Mesenchymal stem cell (in vitro differentiated cells and primary cell): Measurements from ENCODE around the gene PTPN7.
A peak's percentile ranks its signal among the peaks of the same experiment; 100 is the strongest.
"Not testable (repeated sequence)": the region's sequence is repeated elsewhere in the genome, so short reads cannot be mapped to it uniquely, and the experiment has no call there.

Experiments used
- DNase-seq: peaks from one replicate; pipeline ENCODE4 v3.0.0-alpha.2; 2013
- H2AFZ ChIP-seq: one replicate; pipeline ENCODE4 v1.6.1; 2013; ENCODE audit warnings: low read depth, mild to moderate bottlenecking, control low read depth, inconsistent platforms, low read length, moderate library complexity
- H2AK5ac ChIP-seq: 2 replicates; pipeline ENCODE4 v1.6.1; 2013; ENCODE audit warnings: low read length, moderate library complexity, mild to moderate bottlenecking, inconsistent platforms; ENCODE audit not compliant: severe bottlenecking
- H2BK120ac ChIP-seq: one replicate; pipeline ENCODE4 v1.6.1; 2013; ENCODE audit warnings: low read depth, mild to moderate bottlenecking, inconsistent platforms, low read length, moderate library complexity
- H2BK12ac ChIP-seq, 2 experiments: one replicate each; pipeline ENCODE4 v1.6.1; 2013; ENCODE audit warnings: inconsistent platforms in 2 of 2, low read length in 2 of 2, mild to moderate bottlenecking in 2 of 2, moderate library complexity in 2 of 2, control low read depth in 1 of 2
- H2BK15ac ChIP-seq: one replicate; pipeline ENCODE4 v1.6.1; 2013; ENCODE audit warnings: mild to moderate bottlenecking, low read depth, inconsistent platforms; ENCODE audit not compliant: poor library complexity, severe bottlenecking
- H2BK5ac ChIP-seq: 2 replicates; pipeline ENCODE4 v1.6.1; 2013; ENCODE audit warnings: low read depth, mild to moderate bottlenecking, low read length, control low read depth, inconsistent platforms; ENCODE audit not compliant: poor library complexity, severe bottlenecking
- H3K14ac ChIP-seq, 2 experiments: one replicate each; pipeline ENCODE4 v1.6.1; 2013; ENCODE audit warnings: inconsistent platforms in 2 of 2, low read length in 2 of 2, control low read depth in 1 of 2, mild to moderate bottlenecking in 1 of 2, moderate library complexity in 1 of 2
- H3K18ac ChIP-seq, 2 experiments: one replicate each; pipeline ENCODE4 v1.6.1; 2013; ENCODE audit warnings: inconsistent platforms in 2 of 2, low read length in 2 of 2, control low read depth in 1 of 2, low read depth in 1 of 2, mild to moderate bottlenecking in 1 of 2
- H3K23ac ChIP-seq, 2 experiments: one replicate each; pipeline ENCODE4 v1.6.1; 2013; ENCODE audit warnings: inconsistent platforms in 2 of 2, low read length in 2 of 2, mild to moderate bottlenecking in 2 of 2, moderate library complexity in 2 of 2, control low read depth in 1 of 2
- H3K27ac ChIP-seq: 2 replicates; pipeline ENCODE4 v1.5.1; 2013; ENCODE audit warnings: mild to moderate bottlenecking, moderate library complexity, low read length, control low read depth, inconsistent platforms; ENCODE audit not compliant: poor library complexity, severe bottlenecking
- H3K27me3 ChIP-seq, 2 experiments: 2 replicates each; pipeline versions ENCODE4 v1.6.1 to v1.7.0; 2013; ENCODE audit warnings: low read length in 2 of 2, mild to moderate bottlenecking in 2 of 2, moderate library complexity in 2 of 2, control low read depth in 1 of 2, inconsistent platforms in 1 of 2; ENCODE audit not compliant: control insufficient read depth in 1 of 2, insufficient read depth in 1 of 2
- H3K36me3 ChIP-seq, 2 experiments: 2 replicates each; pipeline versions ENCODE4 v1.6.1 to v1.7.0; 2013; ENCODE audit warnings: low read length in 2 of 2, control low read depth in 1 of 2, inconsistent platforms in 1 of 2, low read depth in 1 of 2, mild to moderate bottlenecking in 1 of 2; ENCODE audit not compliant: insufficient read depth in 2 of 2, control insufficient read depth in 1 of 2
- H3K4ac ChIP-seq, 2 experiments: one replicate each; pipeline ENCODE4 v1.6.1; 2013; ENCODE audit warnings: inconsistent platforms in 2 of 2, low read length in 2 of 2, mild to moderate bottlenecking in 2 of 2, moderate library complexity in 2 of 2, control low read depth in 1 of 2, low read depth in 1 of 2
- H3K4me1 ChIP-seq: 2 replicates; pipeline ENCODE4 v1.6.1; 2013; ENCODE audit warnings: low read depth, low read length, control low read depth; ENCODE audit not compliant: control insufficient read depth, insufficient read depth
- H3K4me2 ChIP-seq: 2 replicates; pipeline ENCODE4 v1.6.1; 2013; ENCODE audit warnings: low read length, mild to moderate bottlenecking, inconsistent platforms; ENCODE audit not compliant: poor library complexity, severe bottlenecking
- H3K4me3 ChIP-seq, 2 experiments: 2 replicates each; pipeline versions ENCODE4 v1.5.1 to v1.7.0; 2013; ENCODE audit warnings: low read length in 2 of 2, mild to moderate bottlenecking in 2 of 2, control low read depth in 1 of 2, low read depth in 1 of 2; ENCODE audit not compliant: insufficient read depth in 1 of 2
- H3K79me1 ChIP-seq: replicated peaks from 2 replicates; pipeline ENCODE4 v1.6.1; 2013; ENCODE audit warnings: mild to moderate bottlenecking, control low read depth, low read length, inconsistent platforms; ENCODE audit not compliant: poor library complexity, severe bottlenecking
- H3K9ac ChIP-seq: 2 replicates; pipeline ENCODE4 v1.7.0; 2013; ENCODE audit warnings: mild to moderate bottlenecking, low read length, moderate library complexity
- H3K9me3 ChIP-seq: 2 replicates; pipeline ENCODE4 v1.7.0; 2013; ENCODE audit warnings: mild to moderate bottlenecking, low read length; ENCODE audit not compliant: control insufficient read depth
- H4K8ac ChIP-seq: one replicate; pipeline ENCODE4 v1.6.1; 2013; ENCODE audit warnings: inconsistent platforms, mild to moderate bottlenecking, low read length, moderate library complexity
- H4K91ac ChIP-seq: one replicate; pipeline ENCODE4 v1.6.1; 2013; ENCODE audit warnings: mild to moderate bottlenecking, low read length, inconsistent platforms
- WGBS: methylation state at CpG from one replicate; pipeline ENCODE4 v1.1.7; 2013; ENCODE audit warnings: mixed read lengths; 5-methylcytosine and 5-hydroxymethylcytosine counted together

The PTPN7 gene

GRCh38 chr1:202111589-202111988 is 48.8 kb downstream of the PTPN7 start:
- not testable (repeated sequence) for H3K27ac ChIP-seq, H3K79me1 ChIP-seq, H2AFZ ChIP-seq, H2AK5ac ChIP-seq, H3K27me3 ChIP-seq, H3K14ac ChIP-seq, H3K18ac ChIP-seq, H3K9ac ChIP-seq, H3K4me2 ChIP-seq, H3K23ac ChIP-seq, H2BK15ac ChIP-seq, H2BK12ac ChIP-seq, H3K4ac ChIP-seq, H4K8ac ChIP-seq, H3K4me3 ChIP-seq, H3K36me3 ChIP-seq, H2BK5ac ChIP-seq, H3K9me3 ChIP-seq, H2BK120ac ChIP-seq, H4K91ac ChIP-seq, DNase-seq
- WGBS: 95% methylated on average over 6 of the region's 7 CpGs
- peaks cover 30% of the 10 kb centered on the region for H3K4me1 ChIP-seq

- Histone ChIP-seq H4K91ac (no peak overlapping the region), H2BK5ac (no peak overlapping the region), H3K4me3 (no peak overlapping the region), H4K8ac (no peak overlapping the region), H3K4me2 (no peak overlapping the region), H2AFZ (no peak overlapping the region), H3K27ac (no peak overlapping the region), H3K79me1 (no peaks in the 10 kb centered on the region), H3K23ac (no peak overlapping the region), H2BK12ac (no peak overlapping the region), H3K36me3 (no peaks in the 10 kb centered on the region), H3K18ac (no peak overlapping the region), H3K14ac (no peak overlapping the region), H2AK5ac (no peak overlapping the region), H3K9me3 (no peaks in the 10 kb centered on the region), H3K9ac (no peak overlapping the region), H3K27me3 (peaks cover 0 to 6% of the 10 kb centered on the region in 2 experiments), H2BK120ac (no peak overlapping the region), H3K4ac (no peak overlapping the region), H3K4me1 (peaks cover 36% of the 10 kb centered on the region), H2BK15ac (no peak overlapping the region)
- no peak for DNase-seq
- WGBS: 90% methylated on average over 3 of the region's 3 CpGs
These were observed 49.4 kb downstream of the PTPN7 start for GRCh38 chr1:202110977-202111376.

GRCh38 chr1:202107801-202108731 is 52.3 kb downstream of the PTPN7 start:
- no peak overlapping the region for H3K4ac ChIP-seq
- no peak overlapping the region for H4K91ac ChIP-seq
- no peak overlapping the region for H3K4me3 ChIP-seq
- H2BK120ac ChIP-seq: no peak overlapping the region
- no peak overlapping the region for H3K18ac ChIP-seq
- H3K4me1 ChIP-seq: peaks cover 36% of the 10 kb centered on the region
- H3K9me3 ChIP-seq: no peaks in the 10 kb centered on the region
- H2BK5ac ChIP-seq: no peak overlapping the region
- H3K4me2 ChIP-seq: no peak overlapping the region
- WGBS: 78% methylated on average over 13 of the region's 13 CpGs
- DNase-seq: no peak
- H3K14ac ChIP-seq: peak overlapping the region in 1 of 2 experiments; percentile 81
- peak overlapping the region; percentile 35 for H4K8ac ChIP-seq
- no peak overlapping the region for H2AFZ ChIP-seq
- no peak overlapping the region for H2BK15ac ChIP-seq
- no peaks in the 10 kb centered on the region for H3K27me3 ChIP-seq
- H2AK5ac ChIP-seq: peak overlapping the region; percentile 13
- no peaks in the 10 kb centered on the region for H3K36me3 ChIP-seq
- H3K23ac ChIP-seq: no peak overlapping the region
- no peak overlapping the region for H3K27ac ChIP-seq
- no peak overlapping the region for H2BK12ac ChIP-seq
- H3K9ac ChIP-seq: no peak overlapping the region
- H3K79me1 ChIP-seq: no peaks in the 10 kb centered on the region

GRCh38 chr1:202107321-202107761 is 53.1 kb downstream of the PTPN7 start:
- Histone ChIP-seq H3K36me3 (no peaks in the 10 kb centered on the region), H2BK5ac (no peak overlapping the region), H2AK5ac (peak overlapping the region; percentile 13), H3K4ac (no peak overlapping the region), H2BK120ac (no peak overlapping the region), H2BK12ac (no peak overlapping the region), H3K4me1 (peaks cover 31% of the 10 kb centered on the region), H3K14ac (no peak overlapping the region), H4K91ac (no peak overlapping the region), H2AFZ (no peak overlapping the region), H4K8ac (no peak overlapping the region), H3K23ac (no peak overlapping the region), H3K27me3 (no peaks in the 10 kb centered on the region), H3K4me3 (no peak overlapping the region), H3K27ac (no peak overlapping the region), H3K9me3 (no peaks in the 10 kb centered on the region), H2BK15ac (no peak overlapping the region), H3K4me2 (no peak overlapping the region), H3K9ac (no peak overlapping the region), H3K79me1 (no peaks in the 10 kb centered on the region), H3K18ac (no peak overlapping the region)
- DNase-seq: no peak
- WGBS: 81% methylated on average over 5 of the region's 5 CpGs
